ENCODE measurements around the gene CSRP1.
"Not testable (repeated sequence)": the region's sequence is repeated elsewhere in the genome, so short reads cannot be mapped to it uniquely, and the experiment has no call there.

CSRP1 gene

DNA sequence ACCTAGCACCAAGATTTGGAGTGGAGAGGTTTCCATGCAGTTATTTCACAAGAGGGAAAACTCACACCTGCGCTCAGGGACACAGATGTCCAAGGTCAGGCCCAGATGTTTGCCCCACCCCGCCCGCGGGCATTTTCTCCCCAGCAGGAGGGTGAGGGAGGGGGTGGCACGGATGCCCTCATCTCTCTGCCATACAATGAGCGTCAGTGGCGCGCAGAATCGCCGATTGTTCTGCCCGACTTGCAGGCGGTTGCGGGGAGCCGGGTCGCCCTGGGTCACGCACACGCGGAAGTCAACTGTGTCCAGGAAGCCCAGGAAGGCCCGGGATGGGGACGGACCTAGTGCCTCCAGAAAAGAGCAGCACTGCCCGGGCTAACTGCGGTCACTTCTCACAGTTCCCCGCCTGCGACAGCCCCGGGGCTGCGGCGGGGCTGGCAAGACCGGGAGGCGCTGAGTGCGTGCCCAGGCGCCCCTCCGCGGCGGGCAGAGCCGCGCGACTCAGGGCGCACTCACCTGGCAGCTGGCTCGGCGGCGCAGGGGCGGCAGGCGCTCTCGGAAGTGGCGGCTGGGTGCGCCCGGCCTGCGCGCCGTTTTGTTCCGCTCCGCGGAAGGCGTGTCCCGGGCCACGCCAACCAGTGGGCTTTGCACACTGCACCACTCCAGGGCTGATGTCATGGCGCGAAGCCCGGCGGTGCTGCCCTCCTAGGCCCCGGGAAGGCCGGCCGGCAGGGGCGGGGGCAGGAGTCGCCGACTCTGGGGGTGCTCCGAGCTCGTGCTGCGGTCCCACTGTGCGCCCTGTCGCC, at the start of gene CSRP1:
CSRP1 (minus strand) TSS at position 567 of the 803 bp plus-strand sequence. CDS start 10,820 bp downstream, outside the sequence.
- DNase-seq, result peak; percentile 67 to 74

DNA sequence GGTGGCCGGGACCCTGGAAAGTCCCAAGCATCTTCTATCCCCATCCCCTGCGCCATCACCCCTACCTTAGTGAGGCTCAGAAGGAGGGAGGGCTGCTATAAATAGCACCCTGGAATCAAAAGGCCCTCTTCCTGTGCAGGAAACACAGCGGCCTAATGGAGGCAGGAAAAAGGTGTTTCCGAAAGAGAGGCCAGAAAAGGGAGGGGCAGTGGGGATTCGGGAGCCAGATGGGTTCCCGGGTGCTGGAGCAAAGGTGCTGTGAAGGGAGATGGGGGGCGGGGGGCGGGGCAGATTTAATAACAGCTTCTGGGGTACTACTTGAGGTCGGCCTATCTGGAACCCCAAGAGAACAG, 48.6 kb upstream of the CSRP1 start:
- no peak for DNase-seq

DNA sequence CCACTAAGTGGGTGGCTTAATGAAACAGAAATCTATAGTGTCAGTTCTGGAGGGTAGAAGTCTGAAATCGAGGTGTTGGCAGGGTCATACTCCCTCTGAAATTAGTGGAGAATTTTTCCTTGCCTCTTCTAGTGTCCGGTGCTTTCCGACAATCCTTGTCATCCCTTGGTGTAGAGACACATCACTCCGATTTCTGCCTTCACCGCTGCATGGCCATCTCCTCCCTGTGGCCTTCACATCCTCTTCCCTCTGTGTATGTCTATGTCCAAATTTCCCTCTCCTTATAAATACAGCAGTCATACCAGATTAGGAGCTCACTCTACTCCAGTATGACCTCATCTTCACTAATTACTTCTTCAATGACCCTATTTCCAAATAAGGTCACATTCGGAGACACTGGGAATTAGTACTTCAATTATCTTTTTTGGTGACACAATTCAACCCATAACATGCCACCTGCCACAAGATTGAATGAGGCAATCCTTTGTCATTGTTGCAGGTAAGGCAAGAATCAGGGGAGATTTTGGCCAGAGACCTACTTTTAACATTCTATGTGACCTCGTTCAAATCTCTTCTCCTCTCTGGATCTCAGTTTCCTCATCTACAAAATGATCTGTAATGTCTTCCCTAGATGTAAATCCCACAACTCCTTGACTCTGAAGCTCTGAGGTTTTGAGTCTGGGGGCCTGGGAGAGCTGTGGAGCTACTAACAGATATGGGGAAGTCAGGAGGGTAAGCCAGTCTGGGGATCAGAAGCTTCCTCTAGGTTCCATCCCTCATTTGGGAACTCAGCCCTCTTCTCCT, 48.1 kb upstream of the CSRP1 start:
- no peak for DNase-seq

DNA sequence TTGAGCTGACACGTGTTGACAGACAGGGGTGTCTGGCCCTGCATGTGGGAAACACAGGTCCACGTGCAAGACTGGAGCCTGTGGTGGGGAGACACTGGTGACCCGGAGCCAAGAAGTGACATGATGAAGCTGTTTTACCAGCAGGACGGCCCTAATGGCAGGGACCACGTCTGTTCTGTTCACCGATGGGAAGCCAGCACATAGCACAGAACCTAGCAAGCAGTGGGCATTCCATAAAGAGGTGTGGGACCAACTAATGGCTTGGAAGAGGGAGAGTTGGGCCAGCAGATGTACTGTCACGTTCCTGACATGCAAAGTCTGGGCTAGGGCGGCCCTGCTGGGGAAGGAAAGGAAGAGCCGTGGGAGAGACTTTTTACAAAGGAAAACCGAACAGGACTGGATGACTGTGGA, 47.3 kb upstream of the CSRP1 start:
- no peak for DNase-seq

DNA sequence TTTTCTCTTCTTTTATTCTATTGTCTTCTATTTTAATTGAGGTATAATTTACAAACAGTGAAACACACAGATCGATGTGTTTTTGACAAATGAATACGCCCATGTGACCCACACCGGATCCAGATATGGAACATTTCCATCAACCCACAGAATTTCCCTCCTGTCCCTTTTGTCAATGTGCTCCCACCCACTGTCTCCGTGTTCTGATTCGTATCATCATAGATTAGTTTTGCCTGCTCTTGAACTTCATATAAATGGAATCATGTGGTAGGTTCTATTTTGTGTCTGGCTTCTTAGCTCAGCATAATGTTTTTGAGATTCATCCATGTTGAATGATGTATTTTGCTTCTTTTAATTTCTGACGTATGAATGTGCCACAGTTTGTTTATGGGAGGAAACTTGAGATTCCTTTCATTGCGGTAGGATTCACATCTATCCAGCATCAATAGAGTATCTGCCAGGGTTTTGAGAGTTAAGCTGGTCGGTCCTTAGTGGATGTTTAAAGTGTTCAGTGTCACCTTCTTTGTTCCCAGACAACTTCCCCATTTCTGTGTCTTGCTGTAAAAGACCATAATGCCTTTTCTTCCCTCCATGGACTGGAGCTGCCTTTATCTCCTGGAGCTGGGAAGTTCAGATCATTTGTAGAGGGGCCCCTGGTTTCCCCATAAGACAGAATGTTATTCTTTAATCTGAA, 46.7 kb upstream of the CSRP1 start:
- no peak for DNase-seq

DNA sequence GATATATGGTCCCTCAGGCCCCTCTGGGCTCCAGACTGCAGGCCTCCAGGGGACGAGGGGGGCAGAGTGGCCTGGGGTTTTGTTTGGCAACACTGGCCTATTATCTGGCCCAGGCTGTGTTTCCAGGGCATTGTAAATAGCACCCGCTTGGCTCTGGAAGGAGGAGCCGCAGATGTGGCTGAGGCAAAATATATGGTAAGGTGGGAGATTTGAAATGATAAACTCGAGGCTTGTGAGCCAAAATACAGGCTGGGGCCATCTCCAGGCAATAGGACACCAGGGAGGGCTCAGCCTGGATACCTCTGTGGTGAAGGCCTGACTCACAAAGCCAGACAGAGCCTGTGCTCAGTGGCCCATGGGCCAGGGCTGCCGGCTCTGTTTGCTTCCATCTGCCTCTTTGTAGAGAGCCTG, 46.0 kb upstream of the CSRP1 start:
- DNase-seq, result no peak

DNA sequence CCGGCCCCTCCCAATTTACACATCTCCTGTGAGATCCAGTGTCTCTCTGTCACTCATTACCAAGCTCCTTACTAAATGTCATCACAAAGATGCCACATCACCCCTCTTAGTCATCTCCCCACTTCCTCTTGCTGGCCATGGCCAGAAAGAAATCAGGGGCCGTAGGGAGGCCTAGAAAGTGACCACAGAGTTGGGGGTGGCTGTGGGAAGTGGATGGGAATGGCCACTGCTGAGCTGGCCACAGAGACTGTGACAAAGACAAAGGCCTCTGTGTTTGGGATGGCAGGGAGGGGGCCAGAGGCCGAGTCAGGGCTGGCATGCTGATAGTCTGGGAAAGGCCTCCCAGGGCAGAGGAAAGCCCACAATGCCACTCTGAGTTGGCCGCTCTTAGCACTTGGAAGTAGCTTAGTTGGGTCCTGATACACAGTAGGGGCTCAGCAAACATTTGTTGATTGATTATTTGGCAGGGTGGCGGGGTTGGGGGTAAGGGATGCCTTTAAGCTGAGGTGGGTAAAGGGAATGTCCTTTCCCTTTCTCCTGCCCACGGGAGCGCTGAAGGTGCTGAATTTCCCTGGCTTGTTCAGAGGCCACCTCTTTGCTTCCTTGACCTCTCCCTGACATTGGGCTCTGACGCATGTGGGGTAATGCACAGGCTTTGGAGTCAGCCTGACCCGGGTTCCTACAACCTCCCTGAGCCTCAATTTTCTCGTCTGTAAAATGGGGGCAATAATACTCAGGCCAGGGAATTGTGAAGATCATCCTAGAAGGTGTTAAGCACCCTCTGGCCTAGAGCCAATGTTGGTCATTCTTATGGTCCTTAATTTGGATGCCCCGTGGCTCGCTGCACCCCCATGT, 45.2 kb upstream of the CSRP1 start:
- DNase-seq, result no peak

DNA sequence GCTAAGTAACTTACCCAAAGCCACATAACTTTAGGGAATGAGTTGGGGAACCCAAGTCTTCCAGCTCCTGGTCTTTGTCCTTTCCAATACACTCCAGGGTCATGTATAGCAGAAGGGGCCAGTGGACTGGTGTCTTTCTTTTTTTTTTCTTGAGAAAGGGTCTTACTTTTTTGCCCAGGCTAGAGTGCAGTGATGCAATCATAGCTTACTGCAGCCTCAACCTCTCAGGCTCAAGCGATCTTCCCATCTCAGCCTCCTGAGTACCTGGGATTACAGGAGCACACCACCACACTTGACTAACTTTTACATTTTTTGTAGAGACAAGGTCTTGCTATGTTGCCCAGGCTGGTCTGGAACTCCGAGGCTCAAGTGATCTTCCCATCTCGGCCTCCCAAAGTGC, 44.2 kb upstream of the CSRP1 start:
- DNase-seq, result no peak

DNA sequence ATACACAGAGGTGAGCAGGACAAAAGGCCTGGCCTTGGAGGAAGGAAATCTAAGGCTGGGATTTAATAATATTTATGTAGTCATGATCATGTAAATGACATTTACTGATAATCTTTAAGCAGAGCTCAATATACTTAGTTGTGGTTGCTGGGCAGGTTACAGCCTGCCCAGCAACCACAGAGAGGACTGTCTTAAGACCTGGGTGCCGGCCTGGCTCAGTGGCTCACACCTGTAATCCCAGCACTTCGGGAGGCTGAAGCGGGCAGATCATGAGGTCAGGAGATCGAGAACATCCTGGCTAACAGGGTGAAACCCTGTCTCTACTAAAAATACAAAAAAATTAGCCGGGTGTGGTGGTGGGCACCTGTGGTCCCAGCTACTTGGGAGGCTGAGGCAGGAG, 42.6 kb upstream of the CSRP1 start:
- DNase-seq, result not testable (repeated sequence)

DNA sequence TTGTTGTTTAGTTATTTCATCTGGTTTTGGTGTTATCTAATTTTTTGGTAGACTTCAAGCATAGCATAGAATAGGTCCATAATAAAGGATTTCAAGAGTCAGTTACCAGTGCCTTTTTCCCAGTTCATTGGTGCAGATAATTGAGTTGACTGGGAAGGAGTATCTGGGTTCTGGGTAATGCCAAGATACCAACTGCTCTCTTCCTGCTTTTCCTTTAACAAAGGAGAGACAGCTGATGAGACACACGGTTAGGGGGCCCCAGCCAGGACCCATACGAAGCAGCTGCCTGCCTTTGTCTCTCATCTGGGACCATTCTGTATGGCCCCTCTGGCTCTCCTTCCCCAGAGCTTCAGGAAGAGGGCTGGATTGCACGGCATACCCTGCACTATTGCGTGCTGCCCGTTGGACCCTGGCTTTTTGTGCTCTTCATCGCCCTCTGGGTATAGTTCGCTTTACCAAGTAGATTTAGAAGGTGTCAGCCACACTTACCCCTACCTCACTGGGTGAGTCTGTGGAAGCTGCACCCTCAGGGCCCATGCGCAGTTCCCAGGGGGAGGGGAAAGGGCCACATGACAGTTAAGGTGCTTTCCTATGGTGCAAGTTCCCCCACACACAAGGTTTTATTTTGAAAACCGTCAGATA, 39.0 kb upstream of the CSRP1 start:
- peak in 1 of 2 experiments; percentile 32 for DNase-seq

DNA sequence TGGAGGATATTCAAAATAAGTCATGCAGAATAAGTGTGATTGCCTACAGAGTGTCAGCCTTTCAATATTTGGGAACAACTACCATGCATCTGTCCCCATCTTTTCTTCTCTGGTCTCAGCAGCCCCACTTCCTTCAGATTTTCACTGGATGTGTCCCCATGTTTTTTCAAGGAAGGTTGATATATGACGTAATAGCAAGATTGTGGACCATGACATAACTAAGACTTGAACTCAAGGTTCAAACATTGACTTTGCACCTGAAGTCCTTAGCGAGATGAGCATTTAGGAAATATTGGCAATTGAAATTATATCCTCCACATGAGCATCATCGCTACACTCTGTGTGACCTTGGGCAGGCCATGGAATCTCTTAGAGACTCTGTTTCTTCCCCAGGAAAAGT, 37.8 kb upstream of the CSRP1 start:
- DNase-seq, result no peak

DNA sequence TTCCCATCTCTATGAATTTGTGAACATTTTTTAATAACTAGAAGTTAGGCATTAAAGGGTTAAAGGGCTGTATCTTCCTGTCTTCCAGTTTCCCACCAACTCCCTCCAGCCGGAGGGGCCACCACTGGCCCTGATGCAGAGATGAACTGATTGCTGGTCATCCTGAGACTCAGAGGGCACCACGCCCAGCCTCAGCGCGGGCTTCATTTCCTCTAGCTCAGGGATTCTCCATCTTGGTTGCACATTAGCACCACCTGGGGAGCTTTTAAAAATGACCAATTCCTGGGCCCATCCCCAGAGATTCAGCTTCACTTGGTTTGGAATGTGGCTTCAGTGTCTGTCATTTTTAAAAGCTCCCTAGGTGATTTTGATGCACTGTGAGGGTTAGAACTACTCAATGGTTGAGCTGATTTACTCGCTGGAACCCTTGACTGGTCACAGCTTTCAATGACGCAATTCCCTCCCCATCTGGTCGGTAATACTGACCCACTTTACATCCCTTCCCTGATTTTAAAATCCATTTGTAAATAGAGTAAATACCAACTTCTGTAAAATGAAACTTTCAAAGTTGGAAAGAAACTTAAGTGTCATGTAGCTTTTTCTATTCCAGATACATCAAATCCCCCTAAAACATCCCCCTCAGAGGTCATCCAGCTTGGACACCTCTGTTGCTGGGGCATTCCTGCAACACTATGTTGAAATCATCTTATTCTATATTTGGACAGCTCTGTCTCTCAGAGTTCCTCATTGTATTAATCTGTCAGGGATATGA, 37.1 kb upstream of the CSRP1 start:
- DNase-seq, result no peak

DNA sequence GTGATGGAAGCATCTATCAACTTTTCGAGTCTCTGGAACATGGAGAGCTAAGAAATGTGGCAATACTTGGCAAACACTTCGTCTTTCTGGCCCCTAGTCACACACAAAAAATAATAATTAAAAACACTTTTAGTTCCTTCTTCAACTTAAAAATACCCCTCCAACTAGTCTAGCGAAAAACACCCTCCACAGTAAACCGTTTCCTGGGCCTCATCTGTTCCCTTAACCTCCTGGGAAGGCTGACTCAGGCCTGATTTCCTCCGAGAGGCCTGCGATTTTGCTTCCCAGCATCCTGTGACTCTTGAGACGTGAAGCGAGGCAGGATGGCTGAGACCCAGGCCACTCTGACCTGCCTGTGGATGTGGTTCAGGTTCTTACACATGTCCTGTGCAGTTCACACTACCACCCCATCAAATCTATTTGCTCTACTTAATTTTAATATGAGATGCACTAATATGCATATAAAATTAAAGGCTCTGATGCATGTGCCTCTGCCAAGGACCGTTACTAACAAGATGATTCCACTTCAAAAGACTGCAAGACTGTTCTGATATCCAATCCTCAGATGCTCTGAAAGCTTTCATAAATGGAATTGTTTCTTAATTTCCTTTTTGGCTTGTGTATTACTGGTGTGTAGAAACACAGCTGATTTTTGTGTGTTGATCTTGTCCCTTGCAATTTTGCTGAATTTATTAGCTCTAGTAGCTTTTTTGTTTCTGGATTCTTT, 35.5 kb upstream of the CSRP1 start:
- DNase-seq, result no peak

DNA sequence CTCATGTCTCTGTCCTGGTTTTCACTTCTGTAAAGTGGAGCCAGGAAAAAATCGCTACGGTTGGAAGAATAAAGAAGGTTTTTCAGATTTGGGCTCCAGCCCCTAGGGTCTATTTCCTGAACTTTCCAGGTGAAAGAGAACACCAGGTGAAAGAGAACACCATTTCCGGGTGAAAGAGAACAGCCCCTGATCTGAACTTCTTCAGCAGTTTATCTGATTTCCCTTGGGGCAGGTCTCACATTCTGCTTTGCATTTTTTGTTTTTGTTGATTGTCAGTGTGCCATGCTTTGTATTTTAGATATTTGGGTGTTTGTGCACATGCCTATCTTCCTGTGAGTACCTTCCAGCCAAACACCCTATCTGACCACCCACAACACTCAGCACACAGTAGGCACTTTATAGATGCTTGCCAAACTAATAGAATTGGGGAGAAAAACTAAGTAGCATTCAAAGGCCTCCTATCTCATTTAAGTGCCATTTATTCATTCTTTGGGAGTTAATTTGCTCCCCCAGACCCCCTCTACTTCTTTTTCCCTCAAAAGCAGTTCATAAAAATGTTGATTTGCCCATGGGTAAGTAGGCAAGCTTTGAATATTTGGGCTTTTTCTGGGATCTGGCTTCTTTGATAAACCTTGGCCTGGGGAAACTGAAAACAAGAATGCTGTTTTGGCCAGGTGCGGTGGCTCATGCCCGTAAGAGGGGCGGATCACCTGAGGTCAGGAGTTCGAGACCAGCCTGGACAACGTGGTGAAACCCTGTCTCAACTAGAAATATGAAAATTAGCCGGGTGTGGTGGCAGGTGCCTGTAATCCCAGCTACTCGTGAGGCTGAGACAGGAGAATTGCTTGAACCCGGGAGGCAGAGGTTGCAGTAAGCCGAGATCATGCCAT, 34.2 kb upstream of the CSRP1 start:
- DNase-seq, result no peak

DNA sequence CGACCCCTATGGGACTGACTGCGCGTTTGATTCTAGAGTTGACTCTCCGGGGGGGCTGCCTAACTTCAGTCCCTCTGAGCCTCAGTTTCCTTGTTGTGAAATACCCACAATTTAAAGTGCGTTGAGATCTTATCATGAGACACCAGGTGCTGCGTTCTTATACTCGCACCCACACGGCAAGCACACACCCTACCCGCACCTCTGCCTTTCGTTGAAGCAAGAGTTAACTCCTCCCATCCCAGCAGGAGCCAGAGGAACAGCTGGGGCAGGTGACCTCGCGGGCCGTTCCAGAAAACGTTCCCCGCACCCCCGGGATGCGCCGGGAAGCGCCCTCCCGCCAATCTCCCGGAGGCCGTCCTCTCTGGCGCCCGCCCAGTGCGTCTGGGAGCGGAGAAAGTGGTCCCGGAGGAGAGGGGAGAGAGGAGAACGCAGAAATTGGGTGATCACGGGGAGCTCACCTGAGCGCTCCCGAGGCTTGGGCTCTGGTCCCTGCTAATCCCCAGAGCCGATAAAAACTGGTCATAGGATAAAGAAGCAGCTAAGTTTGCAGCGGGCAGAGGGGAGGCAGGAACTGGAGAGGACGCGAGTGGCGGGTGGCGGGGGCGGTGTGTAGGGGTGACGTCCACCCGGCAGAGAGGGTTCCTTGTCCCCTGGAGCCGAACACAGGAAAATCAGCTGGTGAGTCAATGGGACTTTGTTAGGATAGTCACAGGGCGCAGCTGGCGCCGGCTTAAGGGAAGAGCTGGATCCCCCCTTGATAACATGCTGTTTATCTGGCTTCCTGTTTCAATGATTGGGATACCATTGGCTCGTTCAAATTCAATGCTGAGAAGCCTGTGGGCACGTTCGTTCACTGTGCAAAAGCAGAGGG, 32.9 kb upstream of the CSRP1 start:
- peak in 1 of 2 experiments; percentile 29 for DNase-seq

DNA sequence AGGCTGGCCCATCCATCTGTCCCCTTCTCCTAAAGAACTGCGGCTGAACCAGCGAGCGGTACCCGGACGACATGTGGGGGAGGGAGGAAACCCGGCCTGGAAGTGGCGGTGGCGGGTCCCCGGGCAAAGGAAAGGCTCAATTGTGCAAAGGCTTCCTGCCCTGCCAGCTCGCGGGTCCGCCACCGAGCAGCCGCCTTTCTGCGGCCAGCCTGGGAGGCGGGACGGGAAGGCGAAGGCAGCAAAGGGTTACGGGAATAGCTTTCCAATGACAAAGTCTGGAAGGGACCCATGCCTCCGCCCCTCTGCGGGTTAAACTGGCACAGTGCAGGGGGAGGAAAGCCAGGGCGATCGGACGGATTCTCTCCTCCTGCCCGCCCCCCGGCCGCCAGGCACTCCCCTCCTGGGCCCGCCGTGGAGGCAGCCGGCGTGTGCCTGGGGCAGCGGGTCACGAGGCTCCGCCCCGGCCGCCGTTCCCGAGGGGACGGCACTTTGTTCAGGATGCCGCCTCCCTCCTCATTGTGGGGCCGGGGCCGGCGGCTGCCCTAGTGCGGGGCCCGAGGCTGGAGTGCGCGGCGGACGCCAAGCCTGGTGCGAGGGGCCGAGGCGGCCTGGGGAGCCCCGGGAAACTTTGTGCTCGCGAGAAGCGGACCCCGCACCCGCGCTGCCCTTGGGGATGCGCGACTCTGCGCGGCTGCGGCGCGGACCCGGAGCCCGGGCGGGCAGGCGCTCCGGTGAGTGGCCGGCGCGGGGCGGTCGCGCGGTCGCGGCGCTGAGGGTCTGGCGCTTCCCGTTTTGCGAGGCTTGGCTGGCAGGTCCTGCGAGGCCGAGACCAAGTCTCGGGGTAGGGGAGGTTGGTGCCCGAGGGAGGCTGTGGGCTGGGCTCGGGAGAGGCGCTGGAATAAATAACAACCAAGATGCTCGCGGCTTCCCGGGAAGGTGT, 32.0 kb upstream of the CSRP1 start, which contains the start of gene NAV1:
NAV1 (plus strand) TSS at position 516 of the 940 bp plus-strand sequence. CDS start 83,758 bp downstream, outside the sequence.
- DNase-seq, result peak; percentile 35 to 41
